ENCODE results near the gene CDX1. TPM values are rescaled to one million over a fixed set of nuclear protein-coding genes. Genes with fewer than 3 reads are reported as not detected.

CDX1 gene
- total RNA-seq, 1 donor from 2014 or later = not detected

DNA sequence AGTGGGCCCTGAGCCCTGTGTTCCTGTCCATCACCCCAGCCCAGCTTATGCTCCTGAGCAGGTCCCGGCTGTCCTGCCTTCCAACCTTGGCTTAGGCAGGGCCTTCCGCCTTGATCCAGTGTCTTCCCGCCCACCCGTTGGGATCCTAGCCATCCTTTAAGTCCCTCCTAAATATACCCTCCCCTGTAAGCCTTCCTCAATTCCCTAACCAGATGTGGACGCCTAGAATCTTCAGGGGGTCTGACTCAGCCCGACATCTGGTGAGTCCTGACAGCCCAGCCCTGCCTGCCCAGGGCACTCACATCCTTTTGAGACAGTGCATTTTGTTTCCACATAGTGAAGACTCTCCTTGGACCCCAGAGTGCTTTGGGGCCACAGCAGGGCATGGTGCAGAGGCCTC, 47.0 kb downstream of the CDX1 start:
- ATAC-seq (no peak), DNase-seq (no peak)
- H3K4me3 ChIP-seq = no peak overlapping the region
- no peak overlapping the region for H3K27ac ChIP-seq
- H3K27me3 ChIP-seq (ENCODE audit: low read depth) = peaks cover 15% of the 10 kb centered on the region
- H3K36me3 ChIP-seq = no peaks in the 10 kb centered on the region
- H3K4me1 ChIP-seq = peaks cover 10% of the 10 kb centered on the region
- H3K9me3 ChIP-seq = no peaks in the 10 kb centered on the region
- TF ChIP-seq, protein P1, sequence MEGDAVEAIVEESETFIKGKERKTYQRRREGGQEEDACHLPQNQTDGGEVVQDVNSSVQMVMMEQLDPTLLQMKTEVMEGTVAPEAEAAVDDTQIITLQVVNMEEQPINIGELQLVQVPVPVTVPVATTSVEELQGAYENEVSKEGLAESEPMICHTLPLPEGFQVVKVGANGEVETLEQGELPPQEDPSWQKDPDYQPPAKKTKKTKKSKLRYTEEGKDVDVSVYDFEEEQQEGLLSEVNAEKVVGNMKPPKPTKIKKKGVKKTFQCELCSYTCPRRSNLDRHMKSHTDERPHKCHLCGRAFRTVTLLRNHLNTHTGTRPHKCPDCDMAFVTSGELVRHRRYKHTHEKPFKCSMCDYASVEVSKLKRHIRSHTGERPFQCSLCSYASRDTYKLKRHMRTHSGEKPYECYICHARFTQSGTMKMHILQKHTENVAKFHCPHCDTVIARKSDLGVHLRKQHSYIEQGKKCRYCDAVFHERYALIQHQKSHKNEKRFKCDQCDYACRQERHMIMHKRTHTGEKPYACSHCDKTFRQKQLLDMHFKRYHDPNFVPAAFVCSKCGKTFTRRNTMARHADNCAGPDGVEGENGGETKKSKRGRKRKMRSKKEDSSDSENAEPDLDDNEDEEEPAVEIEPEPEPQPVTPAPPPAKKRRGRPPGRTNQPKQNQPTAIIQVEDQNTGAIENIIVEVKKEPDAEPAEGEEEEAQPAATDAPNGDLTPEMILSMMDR (IDR thresholded peaks at IDR 0.05) = no peak
- intact Hi-C loops (cut with DNase I) = no loop called here

DNA sequence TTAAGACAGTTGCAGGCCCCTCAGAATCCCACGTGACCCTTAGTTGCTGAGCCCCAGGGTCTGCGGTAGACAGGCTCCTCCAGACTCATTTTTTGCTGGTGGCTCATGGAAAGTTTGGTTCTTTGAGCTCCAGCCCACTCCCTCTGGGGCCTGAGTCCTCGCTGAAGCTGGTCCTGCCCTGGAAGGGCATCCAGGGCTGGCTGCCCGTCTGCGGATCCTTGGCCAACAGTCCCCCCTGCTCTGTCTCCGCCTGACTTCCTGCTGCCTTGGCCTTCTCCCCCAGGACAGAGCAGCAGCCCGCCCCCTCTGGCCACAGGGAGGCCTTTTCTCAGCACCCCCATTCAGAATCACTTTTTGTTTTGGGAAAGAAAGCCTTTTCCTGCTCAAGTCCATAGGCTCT, 47.7 kb downstream of the CDX1 start:
- ATAC-seq (no peak), DNase-seq (no peak)
- Histone ChIP-seq H3K27me3 (ENCODE audit: low read depth) (peaks cover 10% of the 10 kb centered on the region), H3K4me3 (no peak overlapping the region), H3K9me3 (no peaks in the 10 kb centered on the region), H3K27ac (no peak overlapping the region), H3K4me1 (peaks cover 2% of the 10 kb centered on the region), H3K36me3 (no peaks in the 10 kb centered on the region)
- TF ChIP-seq, protein P1 (IDR thresholded peaks at IDR 0.05) = no peak
- intact Hi-C loops (cut with DNase I) = no loop called here

GRCh38 chr5:150215979-150216944, 49.7 kb downstream of the CDX1 start:
- Histone ChIP-seq H3K27ac (no peak overlapping the region), H3K27me3 (ENCODE audit: low read depth) (peaks cover 3% of the 10 kb centered on the region), H3K9me3 (no peaks in the 10 kb centered on the region), H3K4me3 (no peak overlapping the region), H3K36me3 (no peaks in the 10 kb centered on the region), H3K4me1 (no peaks in the 10 kb centered on the region)
- intact Hi-C loops (cut with DNase I) = no loop called here
- ATAC-seq (no peak), DNase-seq (no peak)
- TF ChIP-seq, protein P1 (IDR thresholded peaks at IDR 0.05) = no peak

- H3K4me3 ChIP-seq = no peak overlapping the region
- H3K9me3 ChIP-seq = no peaks in the 10 kb centered on the region
- peaks cover 3% of the 10 kb centered on the region for H3K27me3 ChIP-seq (ENCODE audit: low read depth)
- DNase-seq (no peak), ATAC-seq (no peak)
- no peak overlapping the region for H3K27ac ChIP-seq
- intact Hi-C loops (cut with DNase I) = no loop called here
- TF ChIP-seq, protein P1 (IDR thresholded peaks at IDR 0.05) = no peak
- no peaks in the 10 kb centered on the region for H3K4me1 ChIP-seq
- no peaks in the 10 kb centered on the region for H3K36me3 ChIP-seq
These were observed 50.5 kb downstream of the CDX1 start for GRCh38 chr5:150217038-150217437.

DNA sequence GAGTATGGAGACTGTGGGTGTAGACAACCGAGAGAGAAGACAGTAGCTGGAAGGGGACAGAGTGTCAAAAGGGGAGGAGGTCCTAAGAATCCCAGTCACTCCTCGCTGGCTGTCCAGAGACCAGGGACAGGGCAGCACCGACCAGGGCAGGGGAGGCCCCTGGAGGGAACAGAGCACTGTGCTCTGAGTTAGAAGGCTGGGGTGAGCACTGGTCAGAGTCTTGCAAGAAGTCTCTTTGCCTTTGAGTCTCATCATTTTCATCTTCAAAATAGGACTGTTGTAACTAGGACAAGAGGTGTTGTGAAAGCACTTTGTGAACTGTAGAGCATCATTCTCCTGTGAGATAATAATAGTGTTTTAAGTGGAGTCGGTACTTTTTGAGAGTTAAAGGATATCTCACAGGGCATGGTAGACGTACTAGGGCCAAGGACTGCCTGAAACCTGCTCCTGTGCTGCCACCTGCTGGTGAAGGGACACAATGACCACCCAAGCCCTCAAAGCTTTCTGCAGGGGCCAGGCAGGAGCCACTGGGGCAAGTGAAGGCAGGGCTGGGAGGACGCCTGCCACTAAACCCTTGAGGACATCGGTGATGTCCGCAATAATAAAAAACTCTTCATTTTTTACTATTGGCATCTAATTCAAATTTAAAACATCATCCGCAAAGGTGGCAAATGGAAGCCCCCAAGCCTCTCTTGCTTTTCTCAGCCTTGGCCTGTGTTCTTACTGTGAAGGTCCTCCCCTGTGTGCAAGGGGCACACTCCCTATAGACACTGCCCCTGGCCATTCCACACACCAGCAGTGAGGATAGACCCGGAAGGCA, 51.5 kb downstream of the CDX1 start:
- Histone ChIP-seq H3K9me3 (no peaks in the 10 kb centered on the region), H3K4me3 (no peak overlapping the region), H3K4me1 (no peaks in the 10 kb centered on the region), H3K27me3 (ENCODE audit: low read depth) (peaks cover 3% of the 10 kb centered on the region), H3K27ac (no peak overlapping the region), H3K36me3 (no peaks in the 10 kb centered on the region)
- intact Hi-C loops (cut with DNase I) = no loop called here
- peak; percentile 77 for DNase-seq
- peak; percentile 88 for ATAC-seq
- TF ChIP-seq, protein P1 (IDR thresholded peaks at IDR 0.05) = peak; percentile 93

Data from lower lobe of right lung (tissue), 2 donors.